ENCODE data around the gene HBM. TPM values are rescaled to one million over a fixed set of nuclear protein-coding genes. Genes with fewer than 3 reads are reported as not detected.
A peak's percentile ranks its signal among the peaks of the same experiment; 100 is the strongest.
"Not testable (repeated sequence)": the region's sequence is repeated elsewhere in the genome, so short reads cannot be mapped to it uniquely, and the experiment has no call there.

The HBM gene
- polyA plus RNA-seq, 1 donor (not counting 4 experiments of a cell fraction or from before 2014, with no cell fraction given) = not detected

- Histone ChIP-seq H3K4me3 (ENCODE audit: control insufficient read depth in 2 of 3, extremely low read depth in 1 of 3, insufficient read depth in 2 of 3, low read depth in 1 of 3, low read length in 3 of 3) (no peak overlapping the region), H3K27me3 (ENCODE audit: control insufficient read depth, extremely low read depth, insufficient read depth, low read length) (peaks cover 53% of the 10 kb centered on the region), H3K79me2 (ENCODE audit: control insufficient read depth, insufficient read depth, low read length) (no peaks in the 10 kb centered on the region), H3K27ac (ENCODE audit: control insufficient read depth, insufficient read depth, low read length) (no peak overlapping the region), H3K9me3 (ENCODE audit: control insufficient read depth, low read depth, low read length) (no peaks in the 10 kb centered on the region), H4K20me1 (ENCODE audit: control insufficient read depth, extremely low read depth, insufficient read depth, low read length) (peaks cover 4% of the 10 kb centered on the region), H3K4me1 (ENCODE audit: control insufficient read depth, extremely low read depth, insufficient read depth, low read length) (peaks cover 7% of the 10 kb centered on the region), H3K9me1 (ENCODE audit: control insufficient read depth, extremely low read depth, insufficient read depth, low read length) (no peaks in the 10 kb centered on the region), H3K9ac (ENCODE audit: control insufficient read depth, extremely low read depth, insufficient read depth, low read length) (no peak overlapping the region), H2AFZ (ENCODE audit: control insufficient read depth, low read length) (no peak overlapping the region), H3K36me3 (ENCODE audit: control insufficient read depth in 2 of 2, extremely low read depth in 1 of 2, insufficient read depth in 2 of 2, low read length in 2 of 2) (no peaks in the 10 kb centered on the region), H3K4me2 (ENCODE audit: control insufficient read depth, extremely low read depth, insufficient read depth, low read depth, low read length) (no peak overlapping the region)
- dilution Hi-C loops (cut with MboI; ENCODE audit: extremely low pct_ligation_motif_present, low sequenced_read_pairs) = no loop called here
- FAIRE-seq = no peak
- DNase-seq (ENCODE audit: low read depth, low spot score) = no peak
- TF ChIP-seq CTCF (optimal IDR thresholded peaks at IDR 0.05 in 1 of 3, IDR thresholded peaks at IDR 0.05 in 1 of 3, conservative IDR thresholded peaks at IDR 0.05 in 1 of 3; ENCODE audit: extremely low read depth in 1 of 3, insufficient read depth in 2 of 3, low read length in 3 of 3) (no peak), EZH2 (IDR thresholded peaks at IDR 0.05; ENCODE audit: low read length) (no peak)
Measured at GRCh38 chr16:168424-168823, 2.6 kb downstream of the HBM start.

DNA sequence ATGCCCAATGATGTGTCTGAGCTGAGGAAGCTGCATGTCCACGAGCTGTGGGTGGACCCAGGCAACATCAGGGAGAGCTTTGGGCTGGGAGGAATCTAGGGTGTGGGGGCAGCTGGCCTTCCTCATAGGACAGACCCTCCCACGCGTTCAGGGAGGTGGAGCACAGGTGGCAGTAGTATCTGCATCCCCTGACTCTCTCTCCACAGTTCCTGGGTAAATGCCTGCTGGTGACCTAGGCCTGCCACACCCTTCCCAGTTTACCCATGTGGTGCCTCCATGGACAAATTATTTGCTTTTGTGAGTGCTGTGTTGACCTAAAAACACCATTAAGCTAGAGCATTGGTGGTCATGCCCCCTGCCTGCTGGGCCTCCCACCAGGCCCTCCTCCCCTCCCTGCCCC is 3.2 kb downstream of the HBM start:
- H3K36me3 ChIP-seq (ENCODE audit: control insufficient read depth in 2 of 2, extremely low read depth in 1 of 2, insufficient read depth in 2 of 2, low read length in 2 of 2) = no peaks in the 10 kb centered on the region
- no peak overlapping the region for H3K27ac ChIP-seq (ENCODE audit: control insufficient read depth, insufficient read depth, low read length)
- H2AFZ ChIP-seq (ENCODE audit: control insufficient read depth, low read length) = no peak overlapping the region
- no peak overlapping the region for H3K4me2 ChIP-seq (ENCODE audit: control insufficient read depth, extremely low read depth, insufficient read depth, low read depth, low read length)
- peaks cover 4% of the 10 kb centered on the region for H4K20me1 ChIP-seq (ENCODE audit: control insufficient read depth, extremely low read depth, insufficient read depth, low read length)
- peaks cover 7% of the 10 kb centered on the region for H3K4me1 ChIP-seq (ENCODE audit: control insufficient read depth, extremely low read depth, insufficient read depth, low read length)
- H3K27me3 ChIP-seq (ENCODE audit: control insufficient read depth, extremely low read depth, insufficient read depth, low read length) = peaks cover 55% of the 10 kb centered on the region
- no peaks in the 10 kb centered on the region for H3K9me1 ChIP-seq (ENCODE audit: control insufficient read depth, extremely low read depth, insufficient read depth, low read length)
- no peak for DNase-seq (ENCODE audit: low read depth, low spot score)
- H3K79me2 ChIP-seq (ENCODE audit: control insufficient read depth, insufficient read depth, low read length) = no peaks in the 10 kb centered on the region
- H3K9ac ChIP-seq (ENCODE audit: control insufficient read depth, extremely low read depth, insufficient read depth, low read length) = no peak overlapping the region
- dilution Hi-C loops (cut with MboI; ENCODE audit: extremely low pct_ligation_motif_present, low sequenced_read_pairs) = no loop called here
- H3K4me3 ChIP-seq (ENCODE audit: control insufficient read depth in 2 of 3, extremely low read depth in 1 of 3, insufficient read depth in 2 of 3, low read depth in 1 of 3, low read length in 3 of 3) = no peak overlapping the region
- no peak for TF ChIP-seq EZH2 (IDR thresholded peaks at IDR 0.05; ENCODE audit: low read length)
- no peak for TF ChIP-seq CTCF (optimal IDR thresholded peaks at IDR 0.05 in 1 of 3, IDR thresholded peaks at IDR 0.05 in 1 of 3, conservative IDR thresholded peaks at IDR 0.05 in 1 of 3; ENCODE audit: extremely low read depth in 1 of 3, insufficient read depth in 2 of 3, low read length in 3 of 3)
- no peaks in the 10 kb centered on the region for H3K9me3 ChIP-seq (ENCODE audit: control insufficient read depth, low read depth, low read length)
- no peak for FAIRE-seq

DNA sequence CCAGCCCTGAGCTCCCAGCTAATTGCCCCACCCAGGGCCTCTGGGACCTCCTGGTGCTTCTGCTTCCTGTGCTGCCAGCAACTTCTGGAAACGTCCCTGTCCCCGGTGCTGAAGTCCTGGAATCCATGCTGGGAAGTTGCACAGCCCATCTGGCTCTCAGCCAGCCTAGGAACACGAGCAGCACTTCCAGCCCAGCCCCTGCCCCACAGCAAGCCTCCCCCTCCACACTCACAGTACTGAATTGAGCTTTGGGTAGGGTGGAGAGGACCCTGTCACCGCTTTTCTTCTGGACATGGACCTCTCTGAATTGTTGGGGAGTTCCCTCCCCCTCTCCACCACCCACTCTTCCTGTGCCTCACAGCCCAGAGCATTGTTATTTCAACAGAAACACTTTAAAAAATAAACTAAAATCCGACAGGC is 4.3 kb downstream of the HBM start:
- dilution Hi-C loops (cut with MboI; ENCODE audit: extremely low pct_ligation_motif_present, low sequenced_read_pairs); H3K79me2 ChIP-seq (ENCODE audit: control insufficient read depth, insufficient read depth, low read length); H3K27ac ChIP-seq (ENCODE audit: control insufficient read depth, insufficient read depth, low read length); H3K9me1 ChIP-seq (ENCODE audit: control insufficient read depth, extremely low read depth, insufficient read depth, low read length); H4K20me1 ChIP-seq (ENCODE audit: control insufficient read depth, extremely low read depth, insufficient read depth, low read length); H3K9ac ChIP-seq (ENCODE audit: control insufficient read depth, extremely low read depth, insufficient read depth, low read length); H2AFZ ChIP-seq (ENCODE audit: control insufficient read depth, low read length); H3K4me1 ChIP-seq (ENCODE audit: control insufficient read depth, extremely low read depth, insufficient read depth, low read length); DNase-seq (ENCODE audit: low read depth, low spot score); H3K36me3 ChIP-seq (ENCODE audit: control insufficient read depth in 2 of 2, extremely low read depth in 1 of 2, insufficient read depth in 2 of 2, low read length in 2 of 2); H3K4me2 ChIP-seq (ENCODE audit: control insufficient read depth, extremely low read depth, insufficient read depth, low read depth, low read length); H3K9me3 ChIP-seq (ENCODE audit: control insufficient read depth, low read depth, low read length); H3K4me3 ChIP-seq (ENCODE audit: control insufficient read depth in 2 of 3, extremely low read depth in 1 of 3, insufficient read depth in 2 of 3, low read depth in 1 of 3, low read length in 3 of 3): not testable (repeated sequence)
- peak; percentile 44 for FAIRE-seq
- H3K27me3 ChIP-seq (ENCODE audit: control insufficient read depth, extremely low read depth, insufficient read depth, low read length) = peaks cover 60% of the 10 kb centered on the region

Measured in keratinocyte (primary cell).